IMR-90 (cell line): ENCODE results near the gene RCN1. TPM values are rescaled to one million over a fixed set of nuclear protein-coding genes. Genes with fewer than 3 reads are reported as not detected.

Source experiments
- ATAC-seq: fragments of 200-7000 bp; cut with Tn5 transposase; 2 replicates; pipeline ENCODE4 v1.9.1; 2020; ENCODE audit warnings: low read depth, mild to moderate bottlenecking, moderate library complexity
- BruUV-seq: library from RNA; stranded (reverse); fragments of 400-500 nt; replicated peaks from 2 replicates; lab custom pipeline; 2021; lab: Mats Ljungman, UMichigan
- CTCF ChIA-PET: fragments of 300-600 bp; formaldehyde crosslinking; extraction: SDS; loops from one replicate; lab custom pipeline; 2021; ENCODE audit warnings: antibody characterized with exemption; lab: Yijun Ruan, JAX
- POLR2A ChIA-PET: fragments of 300-600 bp; sonication (Branson Sonifier 250); formaldehyde crosslinking; loops from one replicate; lab custom pipeline; 2022; ENCODE audit warnings: antibody characterized with exemption; ENCODE audit not compliant: unreplicated experiment; lab: Charles Lee
- DNase-seq: peaks from one replicate; pipeline ENCODE4 v3.0.0; 2013
- H2AFZ ChIP-seq: replicated peaks from 2 replicates; pipeline ENCODE3; 2013; ENCODE audit warnings: low read length, mild to moderate bottlenecking; ENCODE audit not compliant: poor library complexity
- H2AK5ac ChIP-seq: 2 replicates; pipeline ENCODE4 v1.6.1; 2013; ENCODE audit warnings: low read depth, low read length, inconsistent platforms
- H2AK9ac ChIP-seq: replicated peaks from 2 replicates; pipeline ENCODE3; 2013; ENCODE audit warnings: mild to moderate bottlenecking, low read depth, low read length, moderate library complexity; ENCODE audit not compliant: poor library complexity
- H2BK120ac ChIP-seq: 2 replicates; pipeline ENCODE4 v1.6.1; 2013; ENCODE audit warnings: low read depth, low read length, inconsistent platforms
- H2BK15ac ChIP-seq: 3 replicates; pipeline ENCODE4 v1.6.1; 2013; ENCODE audit warnings: low read depth, low read length, inconsistent platforms
- H2BK20ac ChIP-seq: 2 replicates; pipeline ENCODE4 v1.6.1; 2013; ENCODE audit warnings: low read depth, mild to moderate bottlenecking, inconsistent platforms, low read length, moderate library complexity
- H2BK5ac ChIP-seq: 2 replicates; pipeline ENCODE4 v1.6.1; 2013; ENCODE audit warnings: mild to moderate bottlenecking, low read depth, low read length, inconsistent platforms; ENCODE audit not compliant: poor library complexity, severe bottlenecking
- H3K14ac ChIP-seq: replicated peaks from 2 replicates; pipeline ENCODE4 v1.6.1; 2013; ENCODE audit warnings: low read depth, low read length, inconsistent platforms
- H3K18ac ChIP-seq: 2 replicates; pipeline ENCODE4 v1.6.1; 2013; ENCODE audit warnings: low read depth, low read length, control low read depth
- H3K23ac ChIP-seq: 2 replicates; pipeline ENCODE4 v1.6.1; 2013; ENCODE audit warnings: low read depth, low read length, inconsistent platforms
- H3K27ac ChIP-seq: 2 replicates; pipeline ENCODE4 v1.5.1; 2013; ENCODE audit warnings: mild to moderate bottlenecking, control low read depth, low read length; ENCODE audit not compliant: insufficient read depth
- H3K27me3 ChIP-seq: 2 replicates; pipeline ENCODE4 v1.6.1; 2013; ENCODE audit warnings: low read length; ENCODE audit not compliant: control insufficient read depth, insufficient read depth
- H3K36me3 ChIP-seq: 2 replicates; pipeline ENCODE4 v1.6.1; 2013; ENCODE audit warnings: low read length, mixed read lengths; ENCODE audit not compliant: control insufficient read depth, insufficient read depth
- H3K4ac ChIP-seq: 2 replicates; pipeline ENCODE4 v1.6.1; 2013; ENCODE audit warnings: low read depth, low read length, inconsistent platforms
- H3K4me1 ChIP-seq: 2 replicates; pipeline ENCODE4 v1.6.1; 2013; ENCODE audit warnings: low read length, mixed read lengths; ENCODE audit not compliant: control insufficient read depth, insufficient read depth
- H3K4me2 ChIP-seq: 2 replicates; pipeline ENCODE4 v1.6.1; 2013; ENCODE audit warnings: low read depth, mild to moderate bottlenecking, control low read depth, low read length, moderate library complexity
- H3K4me3 ChIP-seq: 2 replicates; pipeline ENCODE4 v1.5.1; 2013; ENCODE audit warnings: low read depth, mild to moderate bottlenecking, control low read depth, low read length, moderate library complexity; ENCODE audit not compliant: insufficient read depth
- H3K56ac ChIP-seq: 2 replicates; pipeline ENCODE4 v1.6.1; 2013; ENCODE audit warnings: low read length, inconsistent platforms; ENCODE audit not compliant: insufficient read depth; ENCODE audit errors: extremely low read depth
- H3K79me1 ChIP-seq, 2 experiments: 2 replicates each; pipeline ENCODE4 v1.6.1; 2013; ENCODE audit warnings: low read length in 2 of 2, inconsistent platforms in 1 of 2, low read depth in 1 of 2
- H3K9ac ChIP-seq: 2 replicates; pipeline ENCODE4 v1.6.1; 2013; ENCODE audit warnings: low read depth, low read length, control low read depth
- H3K9me1 ChIP-seq: 2 replicates; pipeline ENCODE4 v1.6.1; 2013; ENCODE audit warnings: low read length, inconsistent platforms; ENCODE audit not compliant: insufficient read depth
- H3K9me3 ChIP-seq: 2 replicates; pipeline ENCODE4 v1.6.1; 2013; ENCODE audit warnings: low read length; ENCODE audit not compliant: control insufficient read depth, insufficient read depth
- H4K20me1 ChIP-seq: 2 replicates; pipeline ENCODE4 v1.6.1; 2013; ENCODE audit warnings: low read length, inconsistent platforms; ENCODE audit not compliant: insufficient read depth
- H4K5ac ChIP-seq: 2 replicates; pipeline ENCODE4 v1.6.1; 2013; ENCODE audit warnings: mild to moderate bottlenecking, low read depth, low read length, control low read depth
- H4K8ac ChIP-seq, 2 experiments: 2 replicates each; pipeline ENCODE4 v1.6.1; 2013; ENCODE audit warnings: low read depth in 2 of 2, low read length in 2 of 2, control low read depth in 1 of 2, inconsistent platforms in 1 of 2
- H4K91ac ChIP-seq: 2 replicates; pipeline ENCODE4 v1.6.1; 2013; ENCODE audit warnings: low read depth, low read length, inconsistent platforms; ENCODE audit not compliant: insufficient read depth
- BHLHE40 ChIP-seq: fragments of 150-350 bp; IDR thresholded peaks from 2 replicates; pipeline ENCODE4 v1.6.1; 2016; ENCODE audit warnings: mild to moderate bottlenecking, low read depth, low read length
- CEBPB ChIP-seq: IDR thresholded peaks from 2 replicates; pipeline ENCODE4 v1.6.1; 2012; ENCODE audit warnings: low read depth, low read length, improper control_type of control experiment
- CHD1 ChIP-seq: IDR thresholded peaks from 2 replicates; pipeline ENCODE4 v1.6.1; 2012; ENCODE audit warnings: low read depth, low read length, improper control_type of control experiment
- CTCF ChIP-seq: conservative IDR thresholded peaks from 2 replicates; pipeline ENCODE4 v1.5.1; 2012; ENCODE audit warnings: mild to moderate bottlenecking, low read depth, low read length, improper control_type of control experiment
- FOS ChIP-seq: fragments of 150-350 bp; IDR thresholded peaks from 2 replicates; pipeline ENCODE4 v1.6.1; 2016; ENCODE audit warnings: low read depth, low read length
- MAFK ChIP-seq: IDR thresholded peaks from 2 replicates; pipeline ENCODE4 v1.6.1; 2012; ENCODE audit warnings: low read depth, low read length, improper control_type of control experiment
- MAZ ChIP-seq: IDR thresholded peaks from 2 replicates; pipeline ENCODE4 v1.6.1; 2012; ENCODE audit warnings: low read depth, mild to moderate bottlenecking, low read length, improper control_type of control experiment, moderate library complexity, borderline replicate concordance
- MXI1 ChIP-seq: IDR thresholded peaks from 2 replicates; pipeline ENCODE4 v1.6.1; 2012; ENCODE audit warnings: low read depth, mild to moderate bottlenecking, low read length, moderate library complexity, borderline replicate concordance
- NFE2L2 ChIP-seq: fragments of 150-350 bp; IDR thresholded peaks from 2 replicates; pipeline ENCODE4 v1.6.1; 2016; ENCODE audit warnings: low read depth, mild to moderate bottlenecking, low read length
- POLR2A ChIP-seq: IDR thresholded peaks from 2 replicates; pipeline ENCODE4 v1.6.1; 2012; ENCODE audit warnings: mild to moderate bottlenecking, low read depth, low read length
- RCOR1 ChIP-seq: IDR thresholded peaks from 2 replicates; pipeline ENCODE4 v1.6.1; 2012; ENCODE audit warnings: mild to moderate bottlenecking, low read length, improper control_type of control experiment; ENCODE audit not compliant: insufficient replicate concordance
- RFX5 ChIP-seq: IDR thresholded peaks from 2 replicates; pipeline ENCODE4 v1.8.0; 2012; ENCODE audit warnings: low read depth, mild to moderate bottlenecking, low read length, moderate library complexity
- USF2 ChIP-seq: fragments of 150-350 bp; IDR thresholded peaks from 2 replicates; pipeline ENCODE4 v1.6.1; 2017; ENCODE audit warnings: mild to moderate bottlenecking, antibody characterized with exemption, low read length, low read depth
- WGBS, 2 experiments: methylation state at CpG; one replicate each; pipeline versions ENCODE4 v1.1.5 to v1.1.7; 2013; ENCODE audit warnings: missing lambda C conversion rate in 2 of 2; ENCODE audit not compliant: insufficient read length in 1 of 2; ENCODE audit errors: extremely low coverage in 2 of 2; 5-methylcytosine and 5-hydroxymethylcytosine counted together
- dilution Hi-C: fragments of 300-500 bp; cut with HindIII; formaldehyde crosslinking; loops from one replicate; pipeline ENCODE4 v1.14.3; 2018; ENCODE audit warnings: low sequenced_read_pairs; ENCODE audit not compliant: unreplicated experiment
- in situ Hi-C: fragments of 300-500 bp; cut with MboI; formaldehyde crosslinking; loops from 3 replicates; pipeline ENCODE4 v1.14.3; 2019; ENCODE audit warnings: low sequenced_read_pairs, inconsistent platforms, mixed read lengths
- intact Hi-C: fragments of 100-400 bp; cut with micrococcal nuclease; formaldehyde crosslinking; loops from 2 replicates; pipeline ENCODE4 v1.10.0; 2022
- polyA plus RNA-seq, 3 experiments: library from polyadenylated mRNA; depleted of rRNA; stranded (reverse); fragments of >200 nt; gene quantifications; 2 replicates each; pipeline ENCODE4 v1.2.3, GENCODE V29; 2012; ENCODE audit warnings: low replicate concordance in 1 of 3
- total RNA-seq: library from RNA; depleted of rRNA; stranded (reverse); fragments of >200 nt; gene quantifications from 2 replicates; pipeline ENCODE4 v1.2.3, GENCODE V29; 2012
- TF ChIP-seq, protein P1 (sequence below): fragments of 150-350 bp; IDR thresholded peaks from 2 replicates; pipeline ENCODE4 v1.6.1; 2016; ENCODE audit warnings: low read depth, mild to moderate bottlenecking, low read length, moderate library complexity, borderline replicate concordance

Gene RCN1
- total and polyA plus RNA-seq, 2 of the 4 experiments (the other 2 are of a cell fraction), result 129 to 193 TPM

GRCh38 chr11:32113200-32113919 lies 22.5 kb downstream of the RCN1 start:
- CTCF ChIA-PET, result no interaction called here

More at GRCh38 chr11:32113200-32113919, 22.5 kb downstream of the RCN1 start:
- H4K20me1 ChIP-seq, result 0 out of 2 replicates have a peak, but pooled peaks cover 6% of the 10 kb centered on the region
- DNase-seq, result no peak
- no CpG with 5 or more reads among the region's 10 CpGs for WGBS, 2 experiments
- no peak overlapping the region for H2AFZ ChIP-seq
- no peak overlapping the region for H3K27ac ChIP-seq
- peaks cover 2% of the 10 kb centered on the region for H3K27me3 ChIP-seq
- no peak overlapping the region for H3K4me2 ChIP-seq
- H3K23ac ChIP-seq, result no peak overlapping the region
- H4K8ac ChIP-seq, result no peak overlapping the region
- POLR2A ChIA-PET, result no interaction called here
- no peak overlapping the region for H3K14ac ChIP-seq
- H3K9me3 ChIP-seq, result no peaks in the 10 kb centered on the region
- no peak overlapping the region for H2AK5ac ChIP-seq
- dilution Hi-C loops, result no loop called here
- no peak overlapping the region for H4K91ac ChIP-seq
- ATAC-seq, result no peak
- no peaks in the 10 kb centered on the region for H3K79me1 ChIP-seq
- no peak overlapping the region for H2BK120ac ChIP-seq
- no peak overlapping the region for H2BK15ac ChIP-seq
- intact Hi-C loops, result no loop called here
- H3K9ac ChIP-seq, result no peak overlapping the region
- no peak overlapping the region for H3K18ac ChIP-seq
- no peak overlapping the region for H2AK9ac ChIP-seq
- no TSS peak for BruUV-seq
- H3K56ac ChIP-seq, result no peak overlapping the region
- no peak overlapping the region for H4K5ac ChIP-seq
- no peak overlapping the region for H2BK20ac ChIP-seq
- H3K9me1 ChIP-seq, result peaks cover 10% of the 10 kb centered on the region
- no peak overlapping the region for H3K4me3 ChIP-seq
- peaks cover 9% of the 10 kb centered on the region for H3K4me1 ChIP-seq
- H3K36me3 ChIP-seq, result no peaks in the 10 kb centered on the region
- TF ChIP-seq CTCF (no peak), MAZ (no peak), FOS (no peak), CEBPB (no peak), CHD1 (no peak), RCOR1 (no peak), MXI1 (no peak), NFE2L2 (no peak), BHLHE40 (no peak), RFX5 (no peak), MAFK (no peak), POLR2A (no peak), USF2 (no peak; the same call in 1 of the 2 replicates)
- TF ChIP-seq, protein P1, sequence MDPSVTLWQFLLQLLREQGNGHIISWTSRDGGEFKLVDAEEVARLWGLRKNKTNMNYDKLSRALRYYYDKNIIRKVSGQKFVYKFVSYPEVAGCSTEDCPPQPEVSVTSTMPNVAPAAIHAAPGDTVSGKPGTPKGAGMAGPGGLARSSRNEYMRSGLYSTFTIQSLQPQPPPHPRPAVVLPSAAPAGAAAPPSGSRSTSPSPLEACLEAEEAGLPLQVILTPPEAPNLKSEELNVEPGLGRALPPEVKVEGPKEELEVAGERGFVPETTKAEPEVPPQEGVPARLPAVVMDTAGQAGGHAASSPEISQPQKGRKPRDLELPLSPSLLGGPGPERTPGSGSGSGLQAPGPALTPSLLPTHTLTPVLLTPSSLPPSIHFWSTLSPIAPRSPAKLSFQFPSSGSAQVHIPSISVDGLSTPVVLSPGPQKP, result no peak
- no peak overlapping the region for H3K4ac ChIP-seq
- in situ Hi-C loops, result no loop called here
- no peak overlapping the region for H2BK5ac ChIP-seq
